ENCODE measurements around the gene NEK4.

GRCh38 chr3:52789746-52790040 is 19.0 kb upstream of the NEK4 start:
- TF ChIP-seq EP300 (IDR thresholded peaks at IDR 0.05; ENCODE audit: borderline replicate concordance) (no peak), TCF12 (IDR thresholded peaks at IDR 0.05; ENCODE audit: low read depth) (no peak), RAD21 (IDR thresholded peaks at IDR 0.05; ENCODE audit: low read depth) (no peak), CREB1 (IDR thresholded peaks at IDR 0.05; ENCODE audit: low read depth) (no peak), TEAD4 (IDR thresholded peaks at IDR 0.05) (no peak), TAF1 (IDR thresholded peaks at IDR 0.05; ENCODE audit: low read depth) (no peak), REST (IDR thresholded peaks at IDR 0.05; ENCODE audit: low read depth) (no peak), USF1 (IDR thresholded peaks at IDR 0.05) (no peak), EGR1 (IDR thresholded peaks at IDR 0.05) (no peak), CEBPB (IDR thresholded peaks at IDR 0.05) (no peak)

Measured in Ishikawa (cell line).